Mucosa of descending colon (tissue), 3 donors: ENCODE measurements around the gene LSM4. TPM values are rescaled to one million over a fixed set of nuclear protein-coding genes. Genes with fewer than 3 reads are reported as not detected.

Experiments used
- ATAC-seq: fragments of 200-7000 bp; cut with Tn5 transposase; one replicate; pipeline ENCODE4 v1.9.1; 2020; ENCODE audit warnings: mild to moderate bottlenecking, moderate library complexity
- DNase-seq, 3 donors: peaks; one replicate each; pipeline ENCODE4 v3.0.0-alpha.2; 2020
- H3K36me3 ChIP-seq: fragments of 200-600 bp; one replicate; pipeline ENCODE4 v1.8.0; 2021; ENCODE audit warnings: low read depth, mild to moderate bottlenecking
- H3K4me1 ChIP-seq: fragments of 200-600 bp; one replicate; pipeline ENCODE4 v1.8.0; 2021; ENCODE audit warnings: low read depth, mild to moderate bottlenecking
- H3K4me3 ChIP-seq: fragments of 200-600 bp; one replicate; pipeline ENCODE4 v1.8.0; 2021; ENCODE audit warnings: mild to moderate bottlenecking
- H3K9me3 ChIP-seq: fragments of 200-600 bp; one replicate; pipeline ENCODE4 v1.8.0; 2021; ENCODE audit warnings: mild to moderate bottlenecking
- intact Hi-C, 2 donors: fragments of 100-400 bp; cut with DNase I in 1 of 2; cut with micrococcal nuclease in 1 of 2; formaldehyde crosslinking; loops; one replicate each; pipeline versions ENCODE4 v1.11.0 to v1.11.1; 2022; cut with DNase I, micrococcal nuclease
- total RNA-seq, 3 donors: library from RNA; stranded (reverse); fragmentation: NEBNext Ultra II Directional in 2 of 3; extraction: Animal tissue kit (Norgen Biotek cat#: 25700) in 2 of 3; gene quantifications; one replicate each; pipeline versions ENCODE4 v1.2.1 to v1.2.4, GENCODE V29; 2021 to 2023
- TF ChIP-seq, protein P1 (sequence below): fragments of 200-600 bp; IDR thresholded peaks from one replicate; pipeline ENCODE4 v1.8.0; 2022; ENCODE audit warnings: antibody characterized with exemption, mild to moderate bottlenecking
- donor health status: DM: no; HTN: no; CAD: no; lungs with moderate emphysema.
- donor health status: DM: no; HTN: no; CAD: no.
- donor health status: DM: no; HTN: yes; CAD: no.

LSM4 gene
- total RNA-seq, 3 donors from 2014 or later = 86.3 to 158 (median 124) TPM

DNA sequence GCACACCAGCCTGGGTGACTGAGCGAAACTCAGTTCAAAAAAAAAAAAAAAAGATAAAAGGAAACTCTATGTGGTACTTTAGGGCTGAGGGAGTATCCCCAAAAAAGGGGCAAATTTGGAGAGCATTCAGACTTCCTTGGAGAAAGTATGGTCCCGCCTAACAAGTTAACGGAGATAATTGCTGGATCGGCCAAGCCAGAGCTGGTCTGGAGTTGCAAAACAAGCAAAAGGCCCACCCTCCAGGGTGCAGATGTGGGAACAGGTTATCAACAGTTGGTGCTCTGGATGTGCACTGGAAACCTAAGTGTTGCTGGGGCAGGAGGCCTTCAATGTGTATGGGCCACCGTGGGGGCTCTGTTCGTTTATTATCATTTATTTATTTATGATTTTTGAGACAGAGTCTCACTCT lies 51.4 kb downstream of the LSM4 start:
- H3K9me3 ChIP-seq = no peaks in the 10 kb centered on the region
- DNase-seq (no peak), ATAC-seq (no peak)
- TF ChIP-seq, protein P1, sequence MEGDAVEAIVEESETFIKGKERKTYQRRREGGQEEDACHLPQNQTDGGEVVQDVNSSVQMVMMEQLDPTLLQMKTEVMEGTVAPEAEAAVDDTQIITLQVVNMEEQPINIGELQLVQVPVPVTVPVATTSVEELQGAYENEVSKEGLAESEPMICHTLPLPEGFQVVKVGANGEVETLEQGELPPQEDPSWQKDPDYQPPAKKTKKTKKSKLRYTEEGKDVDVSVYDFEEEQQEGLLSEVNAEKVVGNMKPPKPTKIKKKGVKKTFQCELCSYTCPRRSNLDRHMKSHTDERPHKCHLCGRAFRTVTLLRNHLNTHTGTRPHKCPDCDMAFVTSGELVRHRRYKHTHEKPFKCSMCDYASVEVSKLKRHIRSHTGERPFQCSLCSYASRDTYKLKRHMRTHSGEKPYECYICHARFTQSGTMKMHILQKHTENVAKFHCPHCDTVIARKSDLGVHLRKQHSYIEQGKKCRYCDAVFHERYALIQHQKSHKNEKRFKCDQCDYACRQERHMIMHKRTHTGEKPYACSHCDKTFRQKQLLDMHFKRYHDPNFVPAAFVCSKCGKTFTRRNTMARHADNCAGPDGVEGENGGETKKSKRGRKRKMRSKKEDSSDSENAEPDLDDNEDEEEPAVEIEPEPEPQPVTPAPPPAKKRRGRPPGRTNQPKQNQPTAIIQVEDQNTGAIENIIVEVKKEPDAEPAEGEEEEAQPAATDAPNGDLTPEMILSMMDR = no peak
- H3K4me1 ChIP-seq = peaks cover 23% of the 10 kb centered on the region
- H3K36me3 ChIP-seq = no peaks in the 10 kb centered on the region
- H3K4me3 ChIP-seq = no peak overlapping the region
- intact Hi-C loops = no loop called here

DNA sequence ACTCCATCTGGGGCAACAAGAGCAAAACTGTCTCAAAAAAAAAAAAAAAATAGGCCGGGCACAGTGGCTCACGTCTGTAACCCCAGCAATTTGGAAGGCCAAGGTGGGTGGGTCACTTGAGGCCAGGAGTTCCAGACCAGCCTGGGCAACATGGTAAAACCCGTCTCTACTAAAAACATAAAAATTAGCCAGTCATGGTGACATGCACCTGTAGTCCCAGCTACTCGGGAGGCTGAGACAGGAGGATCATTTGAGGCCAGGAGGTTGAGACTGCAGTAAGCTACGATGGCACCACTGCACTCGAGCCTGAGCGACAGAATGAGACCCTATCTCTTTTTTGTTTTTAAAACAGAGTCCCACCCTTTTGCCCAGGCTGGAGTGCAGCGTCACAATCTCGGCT lies 52.5 kb downstream of the LSM4 start:
- TF ChIP-seq, protein P1 = no peak
- Histone ChIP-seq H3K4me3 (no peak overlapping the region), H3K9me3 (no peaks in the 10 kb centered on the region), H3K36me3 (no peaks in the 10 kb centered on the region), H3K4me1 (peaks cover 13% of the 10 kb centered on the region)
- intact Hi-C loops = no loop called here
- no peak for DNase-seq
- ATAC-seq = no peak

DNA sequence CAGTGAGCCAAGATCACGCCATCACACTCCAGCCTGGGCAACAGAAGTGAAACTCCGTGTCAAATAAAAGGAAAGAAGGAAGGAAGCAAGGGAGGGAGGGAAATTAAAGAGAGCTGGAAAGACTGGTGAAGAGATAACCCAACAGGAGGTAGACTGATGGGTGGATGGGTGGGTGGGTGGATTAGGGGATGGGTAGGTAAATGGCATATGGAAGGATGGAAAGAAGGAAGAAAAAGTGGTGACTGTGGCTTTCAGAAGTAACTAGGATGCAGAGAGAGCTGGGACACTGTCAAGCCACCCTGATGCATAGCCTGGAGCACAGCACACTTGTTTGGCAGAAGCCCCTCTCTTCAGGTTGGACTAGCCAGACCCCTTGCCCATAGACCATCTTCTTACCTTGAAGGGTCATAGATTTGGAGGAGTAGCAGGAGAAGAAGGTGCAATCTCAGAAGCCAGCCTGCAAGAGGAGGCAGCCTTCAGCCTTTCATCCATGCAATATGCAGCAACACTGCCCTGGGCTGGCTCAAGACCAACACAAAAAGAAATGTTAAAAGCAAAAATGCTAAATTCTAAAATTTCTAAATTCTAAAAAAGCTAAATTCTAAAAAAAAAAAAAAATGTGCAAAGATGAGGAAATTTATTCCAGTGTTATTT lies 53.7 kb downstream of the LSM4 start:
- Histone ChIP-seq H3K9me3 (no peaks in the 10 kb centered on the region), H3K4me1 (peaks cover 1% of the 10 kb centered on the region), H3K4me3 (no peak overlapping the region), H3K36me3 (no peaks in the 10 kb centered on the region)
- no peak for ATAC-seq
- TF ChIP-seq, protein P1 = no peak
- no peak for DNase-seq
- intact Hi-C loops = no loop called here

DNA sequence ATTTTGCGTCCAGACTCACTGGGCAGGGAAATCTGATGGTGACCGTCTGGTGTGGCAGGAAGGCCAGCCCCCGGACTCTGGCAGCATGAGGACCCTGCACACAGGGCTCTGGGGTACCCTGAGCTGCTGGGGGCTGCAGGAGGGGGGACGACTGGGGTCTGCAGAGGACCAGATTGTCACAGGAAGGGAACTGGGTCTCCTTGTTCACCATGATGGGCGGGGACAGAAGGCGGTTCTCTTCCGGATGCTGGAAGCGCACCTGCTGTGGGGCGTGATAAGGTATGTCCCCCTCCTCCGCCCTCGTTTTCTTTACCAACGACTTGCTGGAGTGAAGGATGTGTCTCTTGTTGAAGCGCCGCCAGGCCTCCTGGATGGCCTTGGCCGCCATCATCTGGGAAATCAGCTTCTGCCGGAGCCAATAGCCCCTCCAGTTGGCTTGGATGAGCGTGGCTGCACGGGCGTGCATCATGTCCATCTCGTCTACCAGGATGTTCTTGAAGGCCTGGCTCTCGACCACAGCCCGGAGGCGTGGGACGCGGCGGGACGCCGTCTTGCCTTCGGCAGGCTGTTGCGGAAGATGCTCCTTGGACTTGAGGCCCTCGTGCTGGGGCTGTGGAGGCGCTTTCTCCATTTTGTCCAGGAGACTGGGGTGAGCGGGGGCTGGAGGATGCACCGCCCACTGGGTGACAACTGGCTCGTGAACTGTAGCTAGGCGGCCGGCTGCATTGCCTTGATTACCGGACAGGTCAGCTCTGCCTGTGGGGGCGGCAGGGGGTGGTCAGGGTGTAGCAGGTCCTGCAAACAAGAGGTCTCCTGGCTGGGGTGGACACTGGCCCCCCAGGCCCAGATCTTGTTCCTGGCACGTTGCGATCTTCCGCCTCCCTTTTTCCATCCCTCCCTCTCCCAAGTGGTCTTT lies 55.8 kb downstream of the LSM4 start:
- ATAC-seq (no peak), DNase-seq (no peak)
- Histone ChIP-seq H3K4me3 (no peak overlapping the region), H3K4me1 (no peaks in the 10 kb centered on the region), H3K9me3 (no peaks in the 10 kb centered on the region), H3K36me3 (no peaks in the 10 kb centered on the region)
- TF ChIP-seq, protein P1 = no peak
- intact Hi-C loops = no loop called here

DNA sequence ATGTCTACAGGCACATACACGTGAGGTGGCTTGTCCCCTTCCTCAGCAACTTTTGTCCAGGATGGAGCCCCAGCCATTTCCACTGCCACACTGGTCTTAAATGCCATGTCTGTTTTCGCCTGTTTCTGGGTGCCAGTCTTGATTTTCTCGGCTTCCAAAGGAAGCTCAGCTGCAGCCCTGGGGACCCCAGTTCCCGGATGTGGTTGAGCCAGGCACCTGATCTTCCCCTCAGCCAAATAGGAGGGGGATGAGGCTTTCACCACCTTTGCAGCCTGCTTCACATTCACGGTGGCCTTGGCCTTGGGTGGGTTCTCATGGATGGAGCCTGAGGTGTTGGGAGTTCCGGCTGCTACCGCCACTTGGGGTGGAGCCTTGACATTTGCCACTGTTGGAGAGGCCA lies 57.3 kb downstream of the LSM4 start:
- no peak for DNase-seq
- Histone ChIP-seq H3K4me3 (no peak overlapping the region), H3K9me3 (no peaks in the 10 kb centered on the region), H3K36me3 (no peaks in the 10 kb centered on the region), H3K4me1 (no peaks in the 10 kb centered on the region)
- no peak for ATAC-seq
- TF ChIP-seq, protein P1 = no peak
- intact Hi-C loops = no loop called here
